Measurements from ENCODE around the gene LRIT1.

The LRIT1 gene

DNA sequence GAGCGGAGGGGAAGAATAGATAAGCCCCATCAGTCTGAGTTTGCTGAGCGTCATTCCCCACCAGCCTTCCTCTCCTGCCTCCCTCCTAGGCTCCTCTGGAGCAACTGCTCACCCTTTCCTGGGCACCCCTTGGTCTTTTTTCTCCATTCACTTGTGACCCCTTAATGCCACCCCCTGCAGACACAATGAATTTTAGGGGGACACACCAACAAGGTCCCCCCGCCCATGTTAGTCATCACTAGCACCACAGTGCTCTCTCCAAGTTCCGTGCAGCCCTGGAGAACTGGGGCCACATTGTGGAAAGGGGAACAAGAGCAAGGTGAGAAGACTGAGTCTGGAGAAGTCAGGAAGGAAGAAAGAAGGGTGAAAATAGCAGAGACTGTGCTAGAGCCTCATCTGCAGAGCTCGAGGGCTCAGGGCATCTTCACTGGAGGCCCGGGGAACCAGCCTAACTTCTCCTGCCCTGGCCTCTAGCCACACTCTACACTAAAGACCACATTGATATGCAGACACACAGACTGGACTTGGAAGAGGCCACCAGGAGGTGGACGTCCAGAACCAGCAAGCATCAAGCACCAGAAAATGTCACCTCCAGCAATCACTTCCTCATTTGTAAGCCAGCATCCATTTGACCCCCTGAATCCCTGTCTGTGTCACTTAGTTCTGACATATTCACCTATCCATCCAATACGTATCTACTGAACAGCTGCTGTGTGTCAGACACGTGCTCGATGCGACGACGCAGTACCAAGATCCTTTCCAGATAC, 21.0 kb upstream of the LRIT1 start:
- TF ChIP-seq POLR2A (IDR thresholded peaks at IDR 0.05; ENCODE audit: low read depth, low read length): no peak
- no peak for FAIRE-seq

DNA sequence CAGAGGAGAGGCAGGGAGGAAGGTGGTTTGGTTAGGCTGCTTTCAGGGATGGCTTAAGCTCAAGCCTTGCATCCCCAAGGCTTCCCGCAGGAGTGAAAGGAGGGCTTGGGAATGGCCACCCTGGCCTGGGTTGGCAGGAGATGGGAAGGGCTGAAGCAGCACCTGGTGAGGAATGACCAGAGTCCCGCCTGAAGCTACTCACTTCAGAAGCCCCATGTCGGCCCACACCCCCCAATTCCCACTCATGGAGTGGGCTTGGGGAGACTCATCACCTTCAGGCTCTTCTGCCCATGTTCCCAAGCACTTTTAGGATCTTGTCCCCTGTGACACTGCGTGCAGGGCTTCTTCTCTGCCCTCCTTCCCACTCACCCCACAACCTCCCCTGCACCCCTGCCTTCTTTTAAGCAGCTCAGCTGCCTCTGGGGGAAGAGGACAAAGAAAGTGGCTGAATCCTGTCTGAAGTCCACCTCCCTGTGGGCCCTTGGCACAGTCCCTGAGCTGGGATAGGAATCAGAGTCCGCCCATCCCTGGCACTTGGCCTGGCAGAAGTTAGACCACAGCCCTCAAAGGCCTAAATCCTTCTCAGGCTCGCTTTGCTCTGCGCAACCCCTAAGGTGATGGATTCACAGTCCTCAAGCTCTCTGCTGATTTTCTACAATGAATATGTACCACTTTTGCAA, 20.0 kb upstream of the LRIT1 start:
- no peak for TF ChIP-seq POLR2A (IDR thresholded peaks at IDR 0.05; ENCODE audit: low read depth, low read length)
- no peak for DNase-seq (ENCODE audit: insufficient read length, low spot score)
- no peak for FAIRE-seq

More for the DNA sequence above, 21.0 kb upstream of the LRIT1 start:
- no peak for DNase-seq (ENCODE audit: insufficient read length, low spot score)

DNA sequence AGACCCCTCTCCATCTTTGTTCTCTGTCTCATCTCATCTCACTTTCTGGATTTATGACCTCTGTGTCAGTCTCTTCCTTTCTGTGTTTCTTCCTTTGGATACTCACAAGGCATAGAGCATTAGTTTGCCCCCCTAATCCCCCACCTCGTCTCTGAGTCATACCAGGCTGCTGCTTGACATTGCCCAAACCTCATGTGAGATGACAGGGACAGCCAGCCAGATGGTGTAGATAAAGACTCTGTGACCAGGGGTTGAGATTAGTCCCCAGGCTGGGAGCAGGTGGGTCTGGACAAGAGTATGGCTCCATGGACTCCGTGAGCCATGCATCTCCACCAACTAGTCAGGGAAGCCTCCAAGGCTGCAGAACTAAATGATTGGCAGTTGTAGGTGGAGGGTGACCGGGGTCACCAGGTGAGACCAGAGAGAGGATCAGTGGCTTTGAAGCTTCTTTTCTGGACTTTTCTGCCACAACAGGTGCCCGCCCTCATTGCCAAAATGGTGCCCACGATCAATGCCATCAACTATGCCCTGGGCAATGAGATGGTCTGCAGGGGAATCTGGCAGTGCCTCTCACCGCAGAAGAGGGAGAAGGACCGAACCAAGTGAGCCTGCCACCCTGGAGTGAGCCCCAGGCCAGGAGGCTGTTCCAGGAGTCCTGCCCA, 16.8 kb upstream of the LRIT1 start:
- no peak for FAIRE-seq
- DNase-seq (ENCODE audit: insufficient read length, low spot score): no peak
- no peak for TF ChIP-seq POLR2A (IDR thresholded peaks at IDR 0.05; ENCODE audit: low read depth, low read length)

DNA sequence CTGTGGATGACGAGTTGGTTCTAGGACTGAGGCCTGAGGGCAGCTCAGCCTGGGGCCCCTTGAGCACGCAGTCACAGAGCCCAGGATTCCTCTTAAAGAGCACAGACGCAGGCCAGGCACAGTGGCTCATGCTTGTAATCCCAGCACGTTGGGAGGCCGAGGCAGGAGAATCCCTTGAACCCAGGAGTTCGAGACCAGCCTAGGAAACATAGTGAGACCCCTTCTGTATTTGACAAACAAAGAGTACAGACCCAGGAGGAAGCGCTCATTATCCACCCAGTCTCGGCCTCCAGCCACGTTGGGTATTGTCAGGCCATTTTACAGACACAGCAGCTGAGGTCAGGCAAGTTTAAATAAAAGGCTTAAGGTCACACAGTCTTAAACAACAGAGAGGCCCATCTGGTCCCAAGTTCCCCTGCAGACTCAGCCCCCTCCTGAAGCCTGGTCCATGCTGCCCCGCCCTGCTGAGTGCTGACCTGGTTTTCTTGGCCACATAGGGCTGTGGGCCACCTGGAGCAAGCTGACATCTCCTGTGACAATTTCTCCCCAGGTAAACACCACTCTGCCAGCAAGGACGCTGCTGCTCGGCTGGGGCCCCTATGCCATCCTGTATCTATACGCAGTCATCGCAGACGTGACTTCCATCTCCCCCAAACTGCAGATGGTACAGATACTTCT, 16.1 kb upstream of the LRIT1 start:
- FAIRE-seq (no peak), DNase-seq (ENCODE audit: insufficient read length, low spot score) (no peak)
- no peak for TF ChIP-seq POLR2A (IDR thresholded peaks at IDR 0.05; ENCODE audit: low read depth, low read length)

DNA sequence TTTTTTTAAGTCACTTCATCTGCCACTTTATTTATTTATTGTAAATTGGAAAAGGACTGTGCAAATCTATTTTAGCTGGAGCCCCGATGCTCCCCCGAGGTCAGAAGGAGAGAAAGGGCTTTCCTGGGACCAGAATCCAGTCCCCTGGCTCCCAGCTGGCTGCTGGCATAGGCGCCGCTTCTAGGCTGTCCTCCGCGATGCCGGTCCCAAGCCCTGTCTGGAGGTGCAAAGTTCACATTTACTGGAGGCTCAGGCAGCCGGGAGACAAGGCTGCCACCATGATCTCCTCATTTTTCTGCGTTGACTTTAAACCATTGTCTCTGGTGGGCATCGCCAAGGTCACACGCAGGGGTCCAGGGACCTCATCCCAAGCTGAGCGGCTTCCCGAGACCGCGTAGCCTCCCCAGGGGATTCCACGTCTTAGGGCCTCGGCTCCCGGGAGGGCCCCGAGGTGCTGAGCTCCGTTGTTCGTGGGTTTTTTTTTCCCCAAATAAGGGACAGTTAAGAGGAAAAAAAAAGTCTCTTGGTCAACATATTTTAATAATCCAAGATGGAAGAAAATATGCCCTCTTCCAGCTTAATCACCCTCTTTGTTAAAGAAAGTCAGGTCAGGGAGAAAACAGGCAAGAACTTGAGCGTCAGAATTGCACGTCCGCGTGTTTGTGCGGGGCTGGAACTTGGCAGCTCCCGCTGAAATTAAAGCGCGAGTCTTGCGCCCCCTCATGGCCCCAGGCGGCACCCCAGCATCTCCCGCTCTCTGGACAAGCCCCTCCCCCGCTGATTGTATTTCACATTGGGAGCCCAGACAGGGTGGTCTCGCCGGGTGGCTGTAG, 15.4 kb upstream of the LRIT1 start:
- TF ChIP-seq POLR2A (IDR thresholded peaks at IDR 0.05; ENCODE audit: low read depth, low read length): no peak
- peak; percentile 49 for DNase-seq (ENCODE audit: insufficient read length, low spot score)
- no peak for FAIRE-seq

DNA sequence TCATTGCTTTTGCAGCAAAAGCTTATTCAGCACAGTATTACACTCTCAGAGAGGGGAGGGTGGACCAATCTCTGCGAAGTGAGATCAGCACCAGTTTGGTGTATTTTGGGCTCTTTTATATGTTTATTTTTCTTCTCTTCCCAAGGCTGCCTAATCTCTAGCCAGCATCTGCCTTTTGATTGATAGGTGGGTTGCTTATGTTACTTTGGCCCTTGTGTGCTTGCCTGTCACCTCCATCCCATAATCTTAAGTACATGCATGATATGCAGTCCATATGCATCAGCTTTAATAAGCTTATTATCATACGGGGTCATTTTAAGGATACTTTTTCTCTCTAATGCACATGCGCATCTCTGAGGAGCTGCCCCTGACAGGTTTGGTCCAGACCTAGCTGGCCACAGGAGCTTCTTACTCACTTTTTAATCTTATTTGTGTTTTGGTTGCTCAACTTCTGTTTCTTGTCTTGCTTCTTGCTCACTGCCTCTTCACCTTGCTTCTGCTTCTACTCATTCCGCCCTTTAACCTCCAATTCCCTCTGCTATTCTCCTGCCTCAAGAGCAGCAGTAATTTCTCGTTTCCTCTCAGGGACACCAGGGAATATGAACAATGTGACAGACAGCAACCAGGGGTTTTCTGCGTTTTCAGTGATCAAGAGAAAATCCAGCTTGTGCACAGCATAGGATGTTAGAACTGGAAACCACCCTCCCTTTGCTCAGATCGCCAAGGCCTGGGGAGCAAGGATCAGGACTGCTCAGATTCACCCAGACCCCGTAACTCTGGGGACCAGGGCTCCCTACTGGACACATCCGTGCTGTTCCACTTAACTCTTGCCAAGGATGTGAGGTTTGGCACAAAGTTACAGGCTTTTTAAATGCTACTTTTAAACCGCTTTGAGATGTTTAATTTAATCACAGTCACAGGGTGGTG, 13.5 kb upstream of the LRIT1 start:
- no peak for TF ChIP-seq POLR2A (IDR thresholded peaks at IDR 0.05; ENCODE audit: low read depth, low read length)
- FAIRE-seq: no peak
- no peak for DNase-seq (ENCODE audit: insufficient read length, low spot score)

DNA sequence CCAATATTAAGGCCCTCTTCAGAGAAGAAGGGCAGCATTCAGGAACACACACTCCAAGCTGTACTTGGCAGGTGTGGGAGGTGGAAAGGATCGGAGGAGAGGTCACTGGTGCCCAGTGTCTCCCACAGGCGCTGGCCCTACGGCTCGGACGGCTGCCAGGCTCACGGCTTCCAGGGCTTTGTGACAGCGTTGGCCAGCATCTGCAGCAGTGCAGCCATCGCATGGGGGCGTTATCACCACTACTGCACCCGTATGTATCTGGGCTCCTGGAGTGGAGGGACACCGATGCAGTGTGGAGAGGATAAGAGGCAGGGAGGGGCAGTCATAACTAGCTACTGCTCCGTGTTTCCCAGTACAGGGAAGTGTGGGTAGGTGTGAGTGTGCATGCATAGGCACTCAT, 7.4 kb upstream of the LRIT1 start:
- no peak for TF ChIP-seq POLR2A (IDR thresholded peaks at IDR 0.05; ENCODE audit: low read depth, low read length)
- DNase-seq (ENCODE audit: insufficient read length, low spot score): no peak
- FAIRE-seq: no peak

DNA sequence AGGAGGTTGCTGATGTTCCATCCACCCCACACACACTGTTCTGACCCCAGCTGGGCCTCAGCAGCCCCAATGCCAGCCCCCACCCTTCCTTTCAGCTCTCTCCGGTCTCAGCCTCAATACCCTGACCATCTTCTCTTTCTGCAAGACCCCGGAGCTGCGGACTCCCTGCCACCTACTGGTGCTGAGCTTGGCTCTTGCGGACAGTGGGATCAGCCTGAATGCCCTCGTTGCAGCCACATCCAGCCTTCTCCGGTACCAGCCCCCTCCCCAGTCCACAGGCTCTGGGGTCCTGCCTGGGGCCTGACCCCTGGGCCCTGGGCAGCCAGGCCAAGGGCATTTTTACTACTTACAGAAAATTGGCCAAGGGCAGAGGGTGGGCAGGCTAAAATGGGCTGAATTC, 6.2 kb upstream of the LRIT1 start:
- no peak for FAIRE-seq
- no peak for TF ChIP-seq POLR2A (IDR thresholded peaks at IDR 0.05; ENCODE audit: low read depth, low read length)

DNA sequence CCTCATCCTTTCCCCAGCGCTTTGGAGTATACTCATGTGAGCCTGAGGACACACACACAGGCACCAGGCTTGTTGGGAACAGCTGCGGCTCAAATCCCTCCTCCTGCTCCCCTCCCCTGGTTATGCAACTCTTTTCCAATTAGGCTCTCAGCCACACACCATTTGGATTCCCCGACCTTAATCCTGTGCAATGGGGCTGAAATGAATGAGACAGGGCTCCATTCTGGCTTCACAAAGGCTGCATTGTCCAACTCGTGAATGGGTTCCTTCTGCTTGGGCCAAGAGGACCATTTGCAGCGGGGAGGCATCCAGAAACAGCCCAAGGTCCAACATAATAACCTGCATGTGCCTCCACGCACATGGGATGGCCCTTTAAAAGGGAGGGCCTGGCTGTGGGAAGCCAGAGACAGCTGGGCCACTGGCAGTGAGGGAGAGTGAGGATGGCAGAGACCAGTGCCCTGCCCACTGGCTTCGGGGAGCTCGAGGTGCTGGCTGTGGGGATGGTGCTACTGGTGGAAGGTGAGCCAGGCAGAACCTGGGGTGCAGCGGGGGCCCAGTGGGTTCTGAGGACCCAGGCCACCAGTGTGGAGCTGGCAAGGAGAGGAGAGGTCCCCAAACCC, 3.4 kb upstream of the LRIT1 start, which contains the start of gene RGR:
Gene RGR, plus strand, starts transcription at position 403 of the 620 bp plus-strand sequence. Its CDS starts 38 bp downstream, at position 441.
- FAIRE-seq: no peak
- no peak for DNase-seq (ENCODE audit: insufficient read length, low spot score)
- no peak for TF ChIP-seq POLR2A (IDR thresholded peaks at IDR 0.05; ENCODE audit: low read depth, low read length)

More for the DNA sequence above, 6.2 kb upstream of the LRIT1 start:
- DNase-seq (ENCODE audit: insufficient read length, low spot score): no peak

DNA sequence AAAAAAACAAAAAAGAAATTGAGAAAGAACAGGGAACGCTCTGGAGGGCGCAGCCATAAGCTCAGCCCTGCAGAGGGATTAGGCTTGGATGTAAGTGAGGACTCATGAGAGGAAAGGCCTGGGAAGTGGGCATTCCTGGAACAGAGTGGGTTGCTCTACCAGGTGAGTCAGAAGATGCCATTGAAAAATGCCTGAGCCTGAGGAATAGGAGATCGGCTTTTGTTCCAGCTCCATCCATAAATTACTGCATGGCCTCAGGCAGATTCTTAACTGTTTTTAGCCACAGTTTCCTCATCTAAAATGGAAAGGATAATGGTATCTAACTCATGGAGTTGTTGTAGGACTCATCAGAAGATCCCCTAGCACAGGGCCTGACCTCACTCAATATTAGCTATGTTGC, 2.4 kb upstream of the LRIT1 start:
- TF ChIP-seq POLR2A (IDR thresholded peaks at IDR 0.05; ENCODE audit: low read depth, low read length): no peak
- FAIRE-seq: no peak
- DNase-seq (ENCODE audit: insufficient read length, low spot score): no peak

DNA sequence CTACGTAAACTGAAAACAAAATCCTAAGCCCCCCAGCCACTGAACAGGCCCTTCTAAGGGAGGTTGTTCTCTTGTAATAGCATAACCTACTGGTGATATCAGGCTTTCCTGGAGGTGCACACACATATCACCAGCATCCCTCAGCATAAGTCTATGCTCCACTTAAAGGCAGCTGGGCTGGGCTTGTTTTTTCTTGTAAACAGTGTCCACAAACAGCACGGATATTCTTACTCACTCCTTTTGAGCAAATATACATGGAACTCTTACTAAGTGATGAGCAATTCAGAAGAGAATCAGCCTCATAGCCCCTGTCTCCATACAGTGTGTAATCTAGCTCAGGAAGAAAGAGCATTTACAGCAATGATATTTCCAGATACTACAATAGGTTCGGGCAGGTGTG, 2.4 kb downstream of the LRIT1 start:
- no peak for TF ChIP-seq POLR2A (IDR thresholded peaks at IDR 0.05; ENCODE audit: low read depth, low read length)
- no peak for FAIRE-seq
- DNase-seq (ENCODE audit: insufficient read length, low spot score): no peak
